Astrocyte of the spinal cord (primary cell): ENCODE results near the gene CCDC86.

Source experiments
- DNase-seq: peaks from one replicate; pipeline ENCODE4 v3.0.0; 2011; ENCODE audit warnings: low read depth, low spot score
- H3K4me3 ChIP-seq: 2 replicates; pipeline ENCODE4 v1.5.1; 2011; ENCODE audit warnings: low read depth, mild to moderate bottlenecking, low read length, moderate library complexity
- in situ Hi-C: cut with HindIII; loops from 2 replicates; pipeline ENCODE4 v1.10.0; 2017; ENCODE audit warnings: low sequenced_read_pairs
- TF ChIP-seq, protein P1 (sequence below): IDR thresholded peaks from 2 replicates; pipeline ENCODE4 v1.5.1; 2012; ENCODE audit warnings: low read depth, mild to moderate bottlenecking, low read length, inconsistent platforms

Gene CCDC86

DNA sequence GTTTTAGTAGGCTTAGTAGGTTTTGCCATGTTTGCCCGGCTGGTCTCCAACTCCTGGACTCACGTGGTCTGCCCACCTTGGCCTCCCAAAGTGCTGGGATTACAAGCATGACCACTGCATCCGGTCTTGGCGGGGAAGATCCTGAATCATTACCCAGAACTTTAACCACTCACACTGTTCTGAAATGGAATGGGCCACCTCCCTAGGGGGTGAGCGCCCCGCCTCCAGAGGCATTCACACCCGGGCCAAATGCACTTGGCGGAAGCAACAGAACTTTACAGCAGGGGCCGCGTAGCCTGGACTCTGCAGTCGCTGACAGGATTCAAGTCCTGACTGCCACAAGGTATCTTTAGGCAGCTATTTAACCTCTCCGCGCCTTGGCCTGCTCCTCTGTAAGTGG is 5.4 kb downstream of the CCDC86 start:
- in situ Hi-C loops, result no loop called here
- TF ChIP-seq, protein P1, sequence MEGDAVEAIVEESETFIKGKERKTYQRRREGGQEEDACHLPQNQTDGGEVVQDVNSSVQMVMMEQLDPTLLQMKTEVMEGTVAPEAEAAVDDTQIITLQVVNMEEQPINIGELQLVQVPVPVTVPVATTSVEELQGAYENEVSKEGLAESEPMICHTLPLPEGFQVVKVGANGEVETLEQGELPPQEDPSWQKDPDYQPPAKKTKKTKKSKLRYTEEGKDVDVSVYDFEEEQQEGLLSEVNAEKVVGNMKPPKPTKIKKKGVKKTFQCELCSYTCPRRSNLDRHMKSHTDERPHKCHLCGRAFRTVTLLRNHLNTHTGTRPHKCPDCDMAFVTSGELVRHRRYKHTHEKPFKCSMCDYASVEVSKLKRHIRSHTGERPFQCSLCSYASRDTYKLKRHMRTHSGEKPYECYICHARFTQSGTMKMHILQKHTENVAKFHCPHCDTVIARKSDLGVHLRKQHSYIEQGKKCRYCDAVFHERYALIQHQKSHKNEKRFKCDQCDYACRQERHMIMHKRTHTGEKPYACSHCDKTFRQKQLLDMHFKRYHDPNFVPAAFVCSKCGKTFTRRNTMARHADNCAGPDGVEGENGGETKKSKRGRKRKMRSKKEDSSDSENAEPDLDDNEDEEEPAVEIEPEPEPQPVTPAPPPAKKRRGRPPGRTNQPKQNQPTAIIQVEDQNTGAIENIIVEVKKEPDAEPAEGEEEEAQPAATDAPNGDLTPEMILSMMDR, result no peak
- peak; percentile 83 for DNase-seq
- H3K4me3 ChIP-seq, result no peak overlapping the region

DNA sequence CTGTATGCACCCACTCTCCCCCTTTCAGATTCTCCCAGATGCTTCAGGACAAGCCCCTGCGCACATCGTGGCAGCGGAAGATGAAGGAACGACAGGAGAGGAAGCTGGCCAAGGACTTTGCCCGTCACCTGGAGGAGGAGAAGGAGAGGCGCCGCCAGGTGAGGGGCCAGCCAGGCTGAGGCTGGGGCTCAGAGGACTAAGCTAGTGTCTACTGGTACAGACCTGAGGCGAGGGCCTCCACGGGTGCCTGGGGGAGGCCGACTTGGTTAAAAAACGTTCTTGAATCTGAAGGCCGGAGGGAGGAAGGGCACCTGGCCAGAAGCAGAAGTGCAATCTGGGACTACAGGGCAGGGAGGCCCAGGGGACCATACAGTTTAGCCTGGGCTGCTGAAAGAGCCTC is 6.0 kb downstream of the CCDC86 start:
- in situ Hi-C loops, result no loop called here
- no peak for DNase-seq
- H3K4me3 ChIP-seq, result no peak overlapping the region
- TF ChIP-seq, protein P1, result no peak

DNA sequence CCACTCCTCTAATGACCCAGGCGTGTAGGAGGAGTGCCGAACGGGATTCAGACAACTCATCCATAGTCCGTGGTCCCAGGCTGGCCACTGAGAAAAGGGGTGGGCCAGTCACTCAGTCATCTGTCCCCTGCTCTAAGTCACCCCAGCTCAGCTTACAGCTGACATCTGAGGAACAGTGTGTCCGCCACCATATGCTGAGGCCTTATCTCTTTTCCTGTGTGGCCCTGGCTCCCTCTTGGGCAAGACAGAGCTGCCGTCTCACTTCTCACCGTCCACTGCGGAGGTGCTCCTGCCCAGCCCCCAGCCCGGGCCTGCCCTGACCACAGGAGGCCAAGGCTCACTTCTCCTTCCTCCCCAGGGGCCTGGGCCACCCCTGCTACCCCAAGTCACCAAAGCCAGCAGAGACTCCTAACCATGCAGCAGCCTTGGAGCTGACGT is 6.8 kb downstream of the CCDC86 start:
- TF ChIP-seq, protein P1, result no peak
- no peak overlapping the region for H3K4me3 ChIP-seq
- DNase-seq, result no peak
- in situ Hi-C loops, result no loop called here

DNA sequence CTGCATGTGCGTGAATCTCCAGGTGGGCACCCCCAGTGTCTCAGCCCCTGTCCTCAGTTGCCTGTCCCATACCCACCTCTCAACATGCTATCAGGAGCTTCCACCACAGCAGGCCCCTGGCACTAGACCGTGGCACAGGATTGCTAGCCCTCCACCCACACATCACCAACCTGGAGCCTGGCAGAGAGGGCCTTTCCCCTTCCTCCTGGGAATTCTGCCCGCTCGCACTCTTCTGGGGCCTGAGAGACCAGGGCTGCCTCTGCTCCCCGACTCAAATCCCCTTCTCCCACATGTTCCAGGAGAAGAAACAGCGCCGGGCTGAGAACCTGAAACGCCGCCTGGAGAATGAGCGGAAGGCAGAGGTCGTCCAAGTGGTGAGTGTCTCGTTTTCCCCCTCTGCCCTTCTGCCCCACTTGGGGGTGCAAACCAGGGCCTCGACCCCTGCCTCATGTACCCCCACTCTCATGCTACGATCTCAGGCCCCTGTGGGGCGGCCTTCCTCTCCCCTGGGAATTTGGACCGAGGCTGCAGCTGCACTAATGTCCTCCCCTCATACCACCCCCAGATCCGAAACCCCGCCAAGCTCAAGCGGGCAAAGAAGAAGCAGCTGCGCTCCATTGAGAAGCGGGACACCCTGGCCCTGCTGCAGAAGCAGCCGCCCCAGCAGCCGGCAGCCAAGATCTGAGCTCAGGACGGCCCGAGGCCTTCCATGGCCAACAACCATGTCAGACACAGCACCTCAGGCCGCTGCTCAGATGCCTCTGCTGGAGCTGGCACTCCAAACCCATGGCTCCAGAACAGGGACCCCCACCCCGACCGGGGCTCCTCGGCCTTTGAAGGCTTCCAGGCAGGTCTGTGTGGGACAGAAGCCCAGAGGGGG is 8.0 kb downstream of the CCDC86 start:
- no peak for DNase-seq
- no peak overlapping the region for H3K4me3 ChIP-seq
- TF ChIP-seq, protein P1, result no peak
- in situ Hi-C loops, result no loop called here

DNA sequence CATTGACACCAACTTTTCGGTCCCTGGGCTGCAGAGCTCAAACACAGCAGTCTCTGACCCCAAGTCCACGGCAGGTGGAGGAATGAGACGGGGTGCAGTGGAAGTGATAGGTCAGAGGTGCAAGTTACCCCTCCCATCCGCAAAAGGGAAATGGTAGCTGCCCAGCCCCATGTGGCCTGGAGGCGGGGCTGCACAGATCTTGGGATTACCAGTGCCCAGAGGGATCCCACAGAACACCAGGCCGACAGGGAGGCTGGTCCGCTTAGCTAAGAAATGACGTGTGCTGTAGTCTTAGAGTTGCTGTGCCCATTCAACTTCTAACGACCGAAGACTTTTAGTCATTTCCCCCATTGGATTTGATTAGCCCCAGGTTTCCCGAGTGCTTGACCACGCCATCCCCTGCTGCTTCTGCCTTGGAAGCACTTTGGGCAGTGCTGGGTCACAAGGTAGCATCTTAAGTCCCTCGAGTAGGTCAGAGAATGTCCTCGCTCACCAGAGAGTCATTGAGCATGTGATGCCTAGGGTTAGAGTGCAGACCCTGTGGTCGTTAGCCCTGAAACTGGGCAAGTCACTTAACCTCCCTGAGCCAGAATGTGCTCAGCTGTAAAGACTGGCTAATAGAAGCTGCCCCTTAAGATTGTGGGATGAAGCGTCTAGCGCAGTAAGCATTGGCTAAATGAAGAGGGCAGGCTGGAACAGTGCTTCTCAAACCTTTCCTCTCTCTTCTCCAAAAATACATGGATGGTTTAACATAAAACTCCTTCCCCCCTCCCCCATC is 9.6 kb downstream of the CCDC86 start:
- H3K4me3 ChIP-seq, result no peak overlapping the region
- TF ChIP-seq, protein P1, result no peak
- DNase-seq, result no peak
- in situ Hi-C loops, result no loop called here

DNA sequence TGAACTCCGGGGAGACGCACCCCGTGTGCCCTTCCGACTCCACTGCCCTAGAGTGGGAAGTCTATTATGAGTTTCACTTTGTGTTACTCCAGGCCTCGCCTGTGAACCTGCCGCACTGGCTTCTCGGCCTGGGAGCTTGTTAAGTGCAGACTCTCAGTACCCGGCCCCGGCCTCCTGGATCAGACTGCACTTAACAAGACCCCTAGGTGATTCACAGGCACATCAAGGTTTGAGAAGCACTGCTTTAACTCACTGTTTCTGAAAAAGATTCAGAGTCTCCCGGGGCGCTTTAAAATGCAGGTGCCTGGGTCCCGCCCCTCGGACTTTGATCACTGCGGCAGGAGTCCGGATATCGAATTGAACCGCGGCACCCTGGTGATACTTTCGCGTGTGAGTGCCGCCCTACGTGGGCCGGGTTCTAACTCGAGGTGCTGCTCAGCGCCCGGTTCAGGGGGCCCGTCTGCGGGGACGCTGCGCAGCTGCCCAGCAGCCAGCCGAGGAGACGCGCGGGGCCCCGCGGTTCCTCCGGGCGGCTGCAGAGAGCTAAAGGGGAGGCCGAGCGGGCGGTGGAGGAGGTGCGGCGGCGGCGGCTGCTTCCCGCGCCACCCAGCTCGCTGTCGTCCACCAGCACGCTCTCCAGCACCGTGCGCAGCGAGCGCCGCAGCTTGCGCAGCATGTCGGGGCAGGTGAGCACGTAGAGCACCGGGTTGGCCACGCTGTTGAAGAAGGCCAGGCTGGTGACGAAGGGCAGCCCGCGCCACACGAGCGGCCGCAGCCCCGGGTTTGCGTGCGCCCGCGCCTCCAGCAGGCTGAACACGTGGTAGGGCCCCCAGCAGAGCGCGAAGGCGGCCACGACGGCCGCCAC is 10.4 kb downstream of the CCDC86 start:
- TF ChIP-seq, protein P1, result no peak
- in situ Hi-C loops, result no loop called here

More for the DNA sequence above, 10.4 kb downstream of the CCDC86 start:
- H3K4me3 ChIP-seq, result no peak overlapping the region
- DNase-seq, result no peak
